SIG-M5 (cell line): ENCODE results near the gene SLC6A3.
"Not testable (repeated sequence)": the region's sequence is repeated elsewhere in the genome, so short reads cannot be mapped to it uniquely, and the experiment has no call there.

Experiments
- DNase-seq: peaks from one replicate; lab custom pipeline; 2025; lab: John Stamatoyannopoulos, UW

The SLC6A3 gene

GRCh38 chr5:1387059-1387755 lies 58.0 kb downstream of the SLC6A3 start:
- DNase-seq: no peak

GRCh38 chr5:1386274-1386717 lies 58.9 kb downstream of the SLC6A3 start:
- DNase-seq: no peak

- DNase-seq: no peak
Observed at GRCh38 chr5:1385395-1386273, 59.6 kb downstream of the SLC6A3 start.

- DNase-seq: no peak
Observed at GRCh38 chr5:1384521-1384920, 60.7 kb downstream of the SLC6A3 start.

GRCh38 chr5:1383886-1384401 lies 61.3 kb downstream of the SLC6A3 start:
- no peak for DNase-seq

GRCh38 chr5:1383344-1383743 lies 61.9 kb downstream of the SLC6A3 start:
- DNase-seq: no peak

GRCh38 chr5:1382248-1382700 lies 63.0 kb downstream of the SLC6A3 start:
- DNase-seq: no peak

- no peak for DNase-seq
Observed at GRCh38 chr5:1381370-1382247, 63.6 kb downstream of the SLC6A3 start.

GRCh38 chr5:1380910-1381309 lies 64.3 kb downstream of the SLC6A3 start:
- no peak for DNase-seq

GRCh38 chr5:1380011-1380817 lies 65.0 kb downstream of the SLC6A3 start:
- DNase-seq: no peak

GRCh38 chr5:1378866-1379659 lies 66.2 kb downstream of the SLC6A3 start:
- no peak for DNase-seq

- no peak for DNase-seq
Observed at GRCh38 chr5:1378096-1378495, 67.1 kb downstream of the SLC6A3 start.

- DNase-seq: no peak
Observed at GRCh38 chr5:1376981-1377380, 68.3 kb downstream of the SLC6A3 start.

GRCh38 chr5:1375871-1376810 lies 69.1 kb downstream of the SLC6A3 start:
- DNase-seq: no peak

GRCh38 chr5:1374679-1375055 lies 70.6 kb downstream of the SLC6A3 start:
- DNase-seq: no peak

- no peak for DNase-seq
Observed at GRCh38 chr5:1374030-1374678, 71.1 kb downstream of the SLC6A3 start.

GRCh38 chr5:1371972-1372342 lies 73.3 kb downstream of the SLC6A3 start:
- DNase-seq: not testable (repeated sequence)

GRCh38 chr5:1371218-1371971 lies 73.8 kb downstream of the SLC6A3 start:
- no peak for DNase-seq
